Ascending aorta (tissue), 2 donors: ENCODE data around the gene STX3. TPM values are rescaled to one million over a fixed set of nuclear protein-coding genes. Genes with fewer than 3 reads are reported as not detected.

ENCODE experiments used
- DNase-seq, 2 donors: peaks; one replicate each; pipeline ENCODE4 v3.0.0-alpha.2; 2019; ENCODE audit warnings: low spot score in 2 of 2
- H3K27ac ChIP-seq, 2 donors: fragments of 200-600 bp; sonication (generic); one replicate each; pipeline ENCODE4 v1.5.1; 2016 to 2017; ENCODE audit warnings: mild to moderate bottlenecking in 1 of 2
- H3K27me3 ChIP-seq: fragments of 200-600 bp; sonication (generic); one replicate; pipeline ENCODE4 v1.5.1; 2017
- H3K36me3 ChIP-seq, 2 donors: fragments of 200-600 bp; sonication (generic); one replicate each; pipeline ENCODE4 v1.5.1; 2016
- H3K4me1 ChIP-seq, 2 donors: fragments of 200-600 bp; sonication (generic); one replicate each; pipeline ENCODE4 v1.5.1; 2016 to 2017; ENCODE audit warnings: mild to moderate bottlenecking in 1 of 2
- H3K4me3 ChIP-seq, 2 donors: fragments of 200-600 bp; sonication (generic); one replicate each; pipeline ENCODE4 v1.5.1; 2016 to 2017; ENCODE audit warnings: mild to moderate bottlenecking in 1 of 2
- H3K9me3 ChIP-seq, 2 donors: fragments of 200-600 bp; sonication (generic); one replicate each; pipeline ENCODE4 v1.5.1; 2016
- CTCF ChIP-seq, 3 experiments: fragments of 200-600 bp in 2 of 3; fragments of 450-650 bp in 1 of 3; sonication (generic) in 2 of 3; IDR thresholded peaks; one replicate each; pipeline ENCODE4 v1.5.1; 2016 to 2019; ENCODE audit warnings: antibody characterized with exemption in 3 of 3, mild to moderate bottlenecking in 1 of 3, moderate library complexity in 1 of 3
- intact Hi-C: fragments of 100-400 bp; cut with DNase I; formaldehyde crosslinking; loops from one replicate; pipeline ENCODE4 v1.15.1; 2023
- total RNA-seq: library from RNA; depleted of rRNA; stranded (reverse); fragments of >200 nt; gene quantifications from one replicate; pipeline ENCODE4 v1.1.0, GENCODE V29; 2016

Gene STX3
- total RNA-seq, 1 donor from 2014 or later, result 18.0 TPM

- Histone ChIP-seq H3K27ac (no peak overlapping the region), H3K4me1 (no peaks in the 10 kb centered on the region), H3K9me3 (no peaks in the 10 kb centered on the region), H3K27me3 (no peaks in the 10 kb centered on the region), H3K4me3 (no peak overlapping the region), H3K36me3 (no peaks in the 10 kb centered on the region)
- DNase-seq, result no peak
- TF ChIP-seq CTCF (IDR thresholded peaks at IDR 0.05), result no peak
- intact Hi-C loops, result no loop called here
Measured at GRCh38 chr11:59767225-59767611, 12.0 kb downstream of the STX3 start.

- no peak overlapping the region for H3K4me3 ChIP-seq
- H3K27ac ChIP-seq, result no peak overlapping the region
- H3K9me3 ChIP-seq, result no peaks in the 10 kb centered on the region
- H3K4me1 ChIP-seq, result no peaks in the 10 kb centered on the region
- intact Hi-C loops, result no loop called here
- no peaks in the 10 kb centered on the region for H3K27me3 ChIP-seq
- no peak for TF ChIP-seq CTCF (IDR thresholded peaks at IDR 0.05)
- DNase-seq, result no peak
- H3K36me3 ChIP-seq, result peaks cover 1 to 9% of the 10 kb centered on the region in 2 donors
Measured at GRCh38 chr11:59769111-59769510, 13.9 kb downstream of the STX3 start.

GRCh38 chr11:59769828-59770227, 14.7 kb downstream of the STX3 start:
- no peak overlapping the region for H3K27ac ChIP-seq
- no peak for TF ChIP-seq CTCF (IDR thresholded peaks at IDR 0.05)
- intact Hi-C loops, result no loop called here
- no peaks in the 10 kb centered on the region for H3K4me1 ChIP-seq
- no peaks in the 10 kb centered on the region for H3K27me3 ChIP-seq
- H3K9me3 ChIP-seq, result no peaks in the 10 kb centered on the region
- H3K4me3 ChIP-seq, result no peak overlapping the region
- DNase-seq, result no peak
- H3K36me3 ChIP-seq, result peaks cover 6 to 17% of the 10 kb centered on the region in 2 donors

GRCh38 chr11:59770319-59770718, 15.1 kb downstream of the STX3 start:
- Histone ChIP-seq H3K27me3 (no peaks in the 10 kb centered on the region), H3K9me3 (no peaks in the 10 kb centered on the region), H3K36me3 (peaks cover 9 to 21% of the 10 kb centered on the region in 2 donors), H3K4me3 (no peak overlapping the region), H3K27ac (no peak overlapping the region), H3K4me1 (no peaks in the 10 kb centered on the region)
- no peak for TF ChIP-seq CTCF (IDR thresholded peaks at IDR 0.05)
- DNase-seq, result no peak
- intact Hi-C loops, result no loop called here

GRCh38 chr11:59770869-59771268, 15.7 kb downstream of the STX3 start:
- Histone ChIP-seq H3K36me3 (peaks cover 9 to 26% of the 10 kb centered on the region in 2 donors), H3K27ac (no peak overlapping the region), H3K4me1 (no peaks in the 10 kb centered on the region), H3K27me3 (no peaks in the 10 kb centered on the region), H3K9me3 (no peaks in the 10 kb centered on the region), H3K4me3 (no peak overlapping the region)
- DNase-seq, result no peak
- intact Hi-C loops, result no loop called here
- no peak for TF ChIP-seq CTCF (IDR thresholded peaks at IDR 0.05)

GRCh38 chr11:59771605-59772004, 16.4 kb downstream of the STX3 start:
- Histone ChIP-seq H3K4me1 (no peaks in the 10 kb centered on the region), H3K27ac (no peak overlapping the region), H3K9me3 (no peaks in the 10 kb centered on the region), H3K36me3 (peaks cover 9 to 28% of the 10 kb centered on the region in 2 donors), H3K27me3 (no peaks in the 10 kb centered on the region), H3K4me3 (no peak overlapping the region)
- intact Hi-C loops, result no loop called here
- no peak for TF ChIP-seq CTCF (IDR thresholded peaks at IDR 0.05)
- DNase-seq, result no peak
